Measurements from ENCODE around the gene TBRG1.

- TF ChIP-seq CTCF (IDR thresholded peaks at IDR 0.05; ENCODE audit: low read depth, low read length) (no peak), EZH2phosphoT487 (IDR thresholded peaks at IDR 0.05; ENCODE audit: low read depth) (no peak)
Observed at GRCh38 chr11:124672536-124673215, 50.0 kb downstream of the TBRG1 start.
